HG02885 (cell line): ENCODE results near the gene RIC3.
"Not testable (repeated sequence)": the region's sequence is repeated elsewhere in the genome, so short reads cannot be mapped to it uniquely, and the experiment has no call there.

Experiments
- ATAC-seq: cut with Tn5 transposase; IDR thresholded peaks from one replicate; pipeline ENCODE4 v1.9.1; 2021; ENCODE audit warnings: mild to moderate bottlenecking; ENCODE audit not compliant: unreplicated experiment, poor library complexity

Gene RIC3

DNA sequence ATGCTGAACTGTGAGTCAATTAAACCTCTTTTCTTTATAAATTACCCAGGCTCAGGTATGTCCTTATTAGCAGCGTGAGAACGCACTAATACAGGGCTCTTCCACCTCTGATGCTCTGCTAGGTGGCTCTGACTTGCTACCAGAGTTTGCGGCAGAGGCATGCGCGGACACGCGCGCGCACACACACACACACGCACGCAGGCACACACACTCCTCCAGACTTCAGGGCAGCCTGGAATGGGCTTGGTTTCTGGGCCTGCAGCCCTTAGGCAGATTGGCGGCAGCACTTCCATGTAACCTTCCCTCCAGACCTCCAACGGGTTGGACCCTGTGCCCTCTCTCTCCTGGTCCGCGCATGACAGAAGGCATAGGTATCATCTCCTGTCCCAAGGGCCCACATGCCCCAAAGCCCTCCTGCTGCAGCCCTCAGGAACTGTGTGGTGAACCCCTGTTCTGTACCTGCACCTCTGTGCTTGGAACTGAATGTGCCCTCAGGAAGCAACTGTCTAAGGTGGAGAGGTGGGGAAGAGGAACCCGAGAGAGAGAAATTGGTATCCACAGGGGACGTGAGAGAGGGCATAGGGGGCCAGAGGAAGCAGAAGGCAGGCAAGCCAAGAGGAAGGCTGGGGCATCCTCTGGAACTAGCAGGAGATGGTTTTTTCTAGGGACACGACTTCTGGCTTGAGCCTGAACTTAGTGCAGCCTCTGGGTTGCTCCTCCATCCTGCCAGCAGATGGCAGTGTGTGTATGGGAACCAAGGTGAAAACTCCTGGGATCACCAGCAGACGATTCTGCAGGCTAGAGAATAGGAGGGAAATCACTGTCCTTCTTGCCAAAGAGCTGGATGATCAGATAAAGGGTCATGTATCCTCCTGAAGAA lies 23.4 kb upstream of the RIC3 start:
- ATAC-seq: peak; percentile 76

DNA sequence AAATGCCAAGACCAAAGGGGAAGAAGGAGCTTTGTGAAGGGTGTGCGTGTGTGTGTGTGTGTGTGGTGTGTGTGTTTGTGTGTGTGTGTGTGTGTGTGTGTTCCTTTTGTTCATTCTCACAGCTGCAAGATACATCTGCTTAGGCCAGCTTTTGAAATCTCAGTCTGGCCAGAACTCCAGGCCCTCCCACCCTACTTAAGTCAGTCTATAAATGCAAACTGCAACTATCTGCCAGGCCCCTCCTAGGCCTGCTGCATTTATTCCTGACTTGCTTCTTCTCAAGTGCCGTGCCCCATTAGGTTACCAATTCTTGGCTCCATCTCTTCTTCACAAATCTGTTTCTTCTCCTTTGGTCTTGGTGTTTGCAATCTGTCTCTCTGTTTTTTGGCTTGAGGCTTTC lies 21.6 kb upstream of the RIC3 start:
- no peak for ATAC-seq

DNA sequence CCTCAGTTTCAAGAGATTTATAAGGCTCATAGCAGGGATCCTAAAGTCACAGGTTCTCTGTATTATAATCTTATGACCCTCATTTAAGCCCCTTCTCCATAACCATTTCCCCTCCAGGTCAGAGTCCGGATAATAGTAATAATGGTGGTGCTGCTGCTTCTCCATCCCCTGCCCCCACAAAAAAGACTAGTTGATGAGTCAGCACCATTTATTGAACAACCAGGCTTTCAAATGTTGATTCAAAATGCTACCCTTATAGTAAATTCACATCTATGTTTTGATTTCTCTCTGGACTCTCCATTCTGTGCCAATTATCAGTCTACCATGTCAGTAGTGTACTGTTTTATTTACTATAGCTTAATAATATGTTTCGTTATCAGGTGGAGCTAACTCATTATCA lies 17.6 kb upstream of the RIC3 start:
- ATAC-seq: no peak

DNA sequence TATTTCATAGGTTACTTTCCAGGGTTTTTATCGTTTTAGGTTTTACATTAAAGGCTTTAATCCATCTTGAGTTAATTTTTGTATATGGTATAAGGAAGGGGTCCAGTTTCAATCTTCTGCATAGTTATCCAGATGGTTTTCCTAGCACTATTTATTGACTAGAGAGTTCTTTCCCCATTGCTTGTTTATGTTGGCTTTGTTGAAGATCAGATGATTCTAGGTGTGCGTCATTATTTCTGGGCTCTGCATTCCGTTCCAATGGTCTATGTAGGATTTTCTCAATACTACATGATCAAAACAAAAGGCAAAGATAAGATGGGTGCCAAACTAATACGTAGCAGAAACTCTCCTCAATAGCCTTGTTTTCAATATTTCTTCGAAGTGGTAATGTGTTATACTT lies 14.3 kb upstream of the RIC3 start:
- ATAC-seq: no peak

DNA sequence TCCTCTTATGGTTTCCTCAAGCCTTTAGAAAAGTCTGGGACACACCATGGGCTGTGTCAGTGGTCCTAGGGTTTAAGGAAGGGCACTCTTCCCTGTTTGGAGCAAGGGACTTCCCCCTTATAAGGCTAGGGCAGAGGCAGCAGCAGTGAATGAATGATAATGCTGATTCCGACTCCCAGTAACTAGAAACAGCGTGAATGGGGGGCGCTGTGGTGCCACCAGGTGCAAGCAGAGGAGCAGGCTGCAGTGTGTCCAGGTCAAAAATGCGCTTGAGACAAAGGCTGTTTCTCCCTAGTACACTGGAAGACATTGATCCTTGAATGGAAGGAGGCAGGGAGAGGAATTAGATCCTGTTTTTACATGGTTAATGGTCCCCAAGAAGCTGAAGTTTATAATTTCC lies 11.6 kb upstream of the RIC3 start:
- no peak for ATAC-seq

DNA sequence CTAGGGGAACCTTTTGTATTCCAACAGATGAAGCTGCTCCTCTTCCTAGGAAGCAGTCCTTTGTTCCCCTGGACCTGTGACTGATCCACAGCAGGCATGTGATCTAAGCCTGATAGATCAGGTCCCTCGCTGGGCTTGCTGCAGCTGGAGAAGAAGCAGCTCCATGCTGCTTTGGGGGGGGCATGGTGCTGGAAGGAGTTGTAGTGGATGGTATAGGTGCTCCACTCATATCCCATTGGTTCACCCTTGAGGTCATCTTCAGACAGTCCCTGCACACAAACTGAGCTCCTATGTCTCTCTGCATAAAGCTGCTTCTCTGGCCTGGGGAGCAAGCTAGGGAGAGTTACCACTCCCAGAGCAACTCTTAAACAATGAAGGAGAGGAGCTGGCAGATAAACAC lies 9.5 kb upstream of the RIC3 start:
- no peak for ATAC-seq

DNA sequence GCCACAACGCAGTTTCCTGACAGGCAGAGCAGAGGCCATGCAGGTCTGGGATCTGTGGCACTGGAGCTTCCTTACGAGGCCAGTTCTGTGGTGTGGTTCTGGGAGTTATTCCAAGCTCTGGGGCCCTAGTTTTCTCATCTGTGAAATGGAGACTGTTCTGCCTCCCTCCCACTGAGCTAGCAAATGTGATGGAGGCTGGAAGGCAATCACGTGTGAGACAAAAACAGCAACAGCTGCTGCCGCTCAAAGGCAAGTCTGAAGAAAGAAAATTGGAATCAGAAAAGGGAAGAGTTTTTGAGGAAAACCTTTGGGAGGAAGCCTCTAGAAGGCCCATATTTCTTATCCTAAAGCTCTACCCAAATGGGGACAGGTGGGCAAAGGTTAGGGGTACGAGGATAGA lies 8.3 kb upstream of the RIC3 start:
- no peak for ATAC-seq

DNA sequence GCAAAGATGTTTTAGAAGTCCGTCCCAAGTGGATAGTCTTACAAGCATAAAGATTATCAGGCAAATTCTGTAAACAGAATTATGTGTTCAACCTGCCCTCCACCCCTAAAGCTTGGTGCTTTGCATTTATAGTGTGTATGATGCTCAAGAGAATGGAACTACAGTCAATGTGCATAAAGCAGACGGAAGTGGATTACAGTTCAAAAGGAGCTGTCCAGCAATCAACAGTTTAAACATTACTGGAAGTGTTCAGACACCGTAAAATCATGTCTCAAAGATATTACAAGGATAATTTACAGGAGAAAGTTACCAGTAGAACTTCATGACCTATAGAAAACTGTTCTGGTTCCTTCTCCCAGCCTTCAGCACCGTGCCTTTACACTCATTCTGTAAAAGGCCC lies 1.0 kb downstream of the RIC3 start:
- no peak for ATAC-seq

DNA sequence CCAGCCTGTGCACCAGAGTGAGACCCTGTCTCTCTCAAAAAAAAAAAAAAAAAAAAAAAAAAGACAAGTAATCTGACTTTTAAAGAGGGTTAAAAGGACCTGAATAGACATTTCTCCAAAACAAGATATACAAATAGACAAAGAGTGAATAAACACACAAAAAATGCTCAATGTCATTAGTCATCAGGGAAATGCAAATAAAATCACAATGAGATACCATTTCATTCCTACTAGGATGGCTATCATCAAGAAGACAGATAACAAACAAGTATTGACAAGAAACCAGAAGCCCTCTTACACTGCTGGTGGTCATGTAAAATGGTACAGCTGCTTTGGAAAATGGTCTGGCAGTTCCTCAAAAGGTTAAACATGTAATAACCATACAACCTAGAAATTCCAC lies 4.1 kb downstream of the RIC3 start:
- ATAC-seq: no peak

DNA sequence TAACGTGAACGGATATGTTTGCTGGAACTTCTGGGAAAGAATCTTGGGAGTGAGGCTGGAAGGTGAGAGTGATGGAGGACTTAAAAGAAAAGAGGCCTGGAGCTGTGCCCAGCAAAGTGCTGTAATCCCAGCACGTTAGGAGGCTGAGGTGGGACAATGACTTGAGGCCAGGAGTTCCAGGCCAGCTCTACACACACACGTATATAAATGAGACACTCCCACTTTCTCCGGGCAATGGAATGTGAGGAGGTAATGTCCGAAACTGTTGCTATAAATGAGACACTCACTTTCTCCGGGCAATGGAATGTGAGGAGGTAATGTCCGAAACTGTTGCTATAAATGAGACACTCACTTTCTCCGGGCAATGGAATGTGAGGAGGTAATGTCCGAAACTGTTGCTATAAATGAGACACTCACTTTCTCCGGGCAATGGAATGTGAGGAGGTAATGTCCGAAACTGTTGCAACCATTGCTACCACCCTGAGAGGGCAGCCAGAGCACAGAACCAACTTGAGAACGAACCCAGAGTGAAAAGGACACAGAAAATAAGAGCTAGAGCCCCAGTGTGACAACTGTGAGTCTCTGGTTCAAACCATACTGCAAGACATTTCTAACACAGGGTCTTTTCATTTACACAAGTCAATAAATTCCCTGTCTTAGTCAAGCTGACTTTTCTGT lies 7.1 kb downstream of the RIC3 start:
- not testable (repeated sequence) for ATAC-seq

DNA sequence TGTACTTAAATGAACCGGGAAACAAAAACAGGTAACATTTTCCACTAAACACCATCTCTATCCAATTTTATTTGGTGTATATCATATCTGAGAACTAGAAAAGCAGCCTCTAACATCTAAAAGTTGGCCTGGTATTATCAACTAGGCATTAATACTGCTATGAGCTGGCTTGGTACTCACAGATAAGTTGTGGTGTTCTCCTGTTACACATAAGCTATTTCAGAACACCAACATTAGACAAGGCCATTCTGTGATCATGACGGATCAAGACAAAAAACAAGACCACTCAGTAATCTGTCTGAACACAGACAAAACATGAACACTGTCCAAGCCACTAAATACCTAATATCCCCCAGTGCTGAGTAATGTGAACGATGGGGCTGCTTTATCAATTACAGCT lies 11.9 kb downstream of the RIC3 start:
- no peak for ATAC-seq

DNA sequence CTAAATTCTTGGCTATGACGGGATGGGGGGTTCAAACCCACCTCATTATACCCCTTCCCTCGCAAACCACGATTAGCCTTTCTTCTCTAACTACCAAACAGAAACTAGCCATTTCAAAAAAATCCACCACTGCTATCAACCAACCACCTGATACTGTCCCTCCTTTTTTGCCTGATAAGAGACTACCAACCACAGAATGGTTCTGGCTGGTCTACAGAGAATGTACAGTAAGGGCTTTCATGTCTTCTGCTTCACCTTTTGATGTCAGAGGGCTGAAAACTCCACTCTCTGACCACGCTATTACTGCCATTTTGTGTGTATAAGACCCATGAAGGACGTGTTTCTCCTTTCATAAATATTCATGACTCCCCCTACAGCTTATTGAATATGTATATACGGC lies 19.1 kb downstream of the RIC3 start:
- ATAC-seq: no peak

DNA sequence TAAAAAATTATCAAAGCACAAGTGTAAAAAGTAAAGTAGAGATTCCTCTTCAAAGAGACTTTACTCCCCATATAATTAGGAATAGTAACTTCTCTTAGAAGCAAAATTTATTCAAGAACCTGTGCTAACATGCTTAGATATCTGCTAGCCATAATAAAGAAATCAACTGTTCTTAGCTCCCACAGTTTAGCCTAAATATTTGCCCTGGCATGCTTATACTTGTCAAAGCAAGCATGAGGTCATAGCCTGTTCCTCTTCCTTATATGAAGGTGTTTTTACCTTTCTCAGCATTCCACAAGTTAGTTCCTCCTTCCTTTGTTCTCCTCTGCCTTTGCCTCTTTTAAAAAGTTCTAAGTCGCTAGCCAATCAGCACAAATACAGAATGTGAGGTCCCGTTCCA lies 30.3 kb downstream of the RIC3 start:
- ATAC-seq: no peak

DNA sequence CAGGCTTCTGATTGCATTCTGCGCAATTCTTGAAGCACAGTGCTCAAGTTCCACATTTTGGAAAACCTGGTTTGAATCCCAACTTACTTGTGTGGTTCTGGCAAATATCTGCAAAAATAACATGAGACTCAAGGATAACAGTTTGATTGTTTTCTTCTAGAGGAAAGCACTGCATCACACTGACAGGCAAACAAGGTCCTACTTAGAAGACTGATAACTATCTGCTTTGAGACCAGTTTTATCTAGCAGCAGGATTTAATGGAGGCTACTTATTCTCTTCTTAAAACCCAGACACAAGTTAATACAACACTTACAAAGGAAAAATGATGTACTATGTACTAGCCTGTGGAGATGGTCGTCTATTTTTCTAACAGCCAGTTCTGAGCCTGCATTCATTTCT lies 41.4 kb downstream of the RIC3 start:
- no peak for ATAC-seq

DNA sequence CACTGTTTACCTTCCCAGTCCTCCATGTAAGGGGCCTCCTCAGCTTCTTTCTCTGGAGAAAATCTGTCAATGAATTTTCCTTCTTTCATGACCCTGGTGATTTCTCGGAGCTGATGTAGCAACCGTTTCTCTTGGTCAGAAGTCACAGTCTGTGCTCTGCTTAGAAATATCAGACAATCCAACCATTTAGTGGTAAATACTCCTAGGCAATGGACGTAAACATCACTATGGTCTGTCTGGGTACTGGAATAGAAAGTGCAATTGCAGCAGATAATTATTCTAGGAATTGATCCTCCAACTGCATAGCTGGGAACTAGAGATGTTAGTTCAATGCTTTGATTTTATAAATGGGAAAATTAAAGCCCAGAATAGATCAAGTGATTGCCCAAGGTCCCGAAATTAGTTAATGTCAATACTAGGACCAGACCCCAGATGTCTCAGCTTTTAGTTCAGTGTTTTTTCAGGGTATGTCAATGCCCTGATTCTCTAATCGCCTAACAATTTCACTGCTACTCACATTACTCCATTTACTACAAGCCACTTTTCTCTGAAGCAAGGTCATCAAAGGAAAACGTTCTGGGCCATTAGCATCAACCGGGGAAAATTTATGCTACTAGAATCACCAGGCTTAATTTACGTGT lies 42.1 kb downstream of the RIC3 start:
- no peak for ATAC-seq

DNA sequence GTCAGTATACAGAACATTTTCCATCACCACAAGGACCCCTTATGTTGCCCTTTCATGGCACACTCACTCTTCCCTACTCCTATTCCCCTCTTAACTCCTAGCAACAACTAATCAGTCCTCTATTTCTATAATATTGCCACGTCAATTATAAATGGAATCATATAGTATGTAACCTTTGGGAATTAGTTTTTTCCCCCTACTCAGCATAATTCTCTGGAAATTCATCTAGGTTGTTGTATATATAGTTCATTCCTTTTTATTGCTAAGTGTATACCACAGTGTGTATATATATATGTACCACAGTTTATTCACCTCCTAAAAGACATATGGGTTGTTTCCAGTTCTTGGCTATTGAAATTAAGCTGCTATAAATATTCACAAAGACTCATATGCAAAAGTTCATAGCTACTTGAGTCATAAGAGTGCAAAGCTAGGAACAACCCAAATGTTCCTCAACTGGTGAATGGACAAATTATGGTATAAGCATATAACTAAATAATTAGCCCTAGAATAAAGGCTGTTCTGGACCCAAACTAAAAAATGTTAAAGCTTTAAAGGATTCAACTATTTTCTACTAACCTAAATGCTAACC lies 46.6 kb downstream of the RIC3 start:
- no peak for ATAC-seq

DNA sequence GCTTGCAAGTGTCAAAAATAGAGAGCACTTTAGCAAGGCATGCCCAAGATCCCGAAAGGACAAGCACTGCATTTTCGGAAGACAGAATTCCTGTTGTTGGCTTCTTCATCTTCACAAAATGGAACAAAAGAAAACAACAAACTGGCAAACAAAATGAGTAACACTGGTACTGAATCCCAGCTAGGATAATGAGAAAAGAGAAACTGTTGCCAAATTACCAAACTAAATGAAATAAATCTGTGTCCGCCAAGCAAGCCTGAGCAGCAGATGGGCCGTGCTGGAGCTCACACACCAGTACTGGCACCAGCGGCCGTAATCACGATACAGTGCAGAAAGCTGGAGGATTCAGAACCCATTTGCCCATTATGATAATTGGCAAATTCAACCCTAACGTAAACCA lies 57.2 kb downstream of the RIC3 start:
- ATAC-seq: no peak

DNA sequence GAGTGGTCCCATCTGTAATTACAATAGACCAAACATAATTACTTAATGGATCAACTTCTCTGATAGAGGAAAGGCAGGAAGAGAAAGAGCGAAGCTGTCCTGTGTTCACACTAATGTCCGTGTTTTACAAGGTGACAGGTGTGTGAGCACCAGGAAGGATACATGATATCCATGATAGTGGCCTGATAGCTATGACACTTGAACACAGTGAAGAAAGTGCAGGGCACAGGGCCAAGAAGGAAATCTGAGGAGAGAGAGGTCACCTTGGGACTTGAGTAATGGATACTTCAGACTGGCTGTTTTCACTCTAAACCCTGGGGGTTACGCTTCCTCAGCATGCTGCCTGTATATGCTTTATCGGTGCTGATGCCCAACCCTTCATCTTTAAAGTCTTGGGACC lies 58.4 kb downstream of the RIC3 start:
- no peak for ATAC-seq

DNA sequence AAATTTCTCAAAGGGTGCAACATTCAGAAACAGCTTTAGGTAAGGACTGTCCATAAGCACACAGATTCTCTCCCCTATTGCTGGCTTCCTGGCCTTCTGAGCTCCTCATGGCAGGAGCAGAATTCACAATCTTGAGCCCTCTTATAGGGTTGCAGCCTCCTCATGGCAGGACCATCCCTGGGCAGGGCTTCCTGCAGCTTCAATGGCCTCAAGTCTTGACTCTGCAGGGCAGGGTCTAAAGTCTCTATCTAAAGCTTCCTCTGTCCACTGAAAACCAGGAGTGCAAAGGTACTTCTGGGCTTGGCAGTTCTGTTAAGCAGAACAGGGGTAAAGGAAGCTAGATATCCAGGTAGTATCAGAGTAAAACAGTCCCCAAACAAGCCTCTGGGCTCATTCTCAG lies 59.1 kb downstream of the RIC3 start:
- ATAC-seq: no peak

DNA sequence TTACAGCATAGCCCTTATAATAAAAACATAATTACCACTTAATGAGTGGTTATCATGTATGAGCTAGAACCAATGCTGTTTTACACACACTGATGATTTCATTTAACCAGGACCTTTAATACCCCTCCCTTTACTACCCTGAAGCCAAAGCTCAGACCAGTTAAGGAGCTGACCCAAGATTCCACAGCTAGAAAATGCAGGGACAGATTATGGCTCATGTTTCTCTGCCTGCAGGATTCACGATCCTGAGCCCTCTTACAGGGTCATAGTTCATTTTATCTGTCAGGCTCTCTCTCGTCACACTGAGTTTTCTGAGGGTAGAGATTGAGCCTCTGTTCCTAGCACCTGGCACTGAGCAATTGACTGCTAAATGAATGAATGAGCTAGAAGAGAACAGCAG lies 60.4 kb downstream of the RIC3 start:
- no peak for ATAC-seq

DNA sequence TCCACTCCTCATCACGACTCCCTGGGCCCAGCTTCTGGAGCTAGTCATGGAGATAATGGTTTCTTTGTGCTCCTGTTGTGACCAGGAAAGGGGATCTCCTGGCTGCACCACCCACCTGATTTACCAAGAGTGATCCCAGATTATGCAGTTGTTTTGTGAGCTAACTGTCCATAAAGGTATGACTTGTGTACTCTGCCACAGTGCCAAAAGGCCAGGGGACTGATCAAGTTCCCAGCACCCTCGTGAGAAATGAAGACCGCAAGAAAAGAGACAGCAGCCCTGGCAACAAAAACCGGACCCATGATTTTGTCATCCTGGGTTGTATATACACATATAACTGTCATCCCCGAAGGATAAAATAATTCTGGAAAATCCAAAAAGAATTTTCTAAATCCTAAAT lies 61.2 kb downstream of the RIC3 start:
- no peak for ATAC-seq
